B cell (primary cell): ENCODE data around the gene BICRAL. TPM values are rescaled to one million over a fixed set of nuclear protein-coding genes. Genes with fewer than 3 reads are reported as not detected.
A peak's percentile ranks its signal among the peaks of the same experiment; 100 is the strongest.

ENCODE experiments used
- ATAC-seq: fragments of 200-7000 bp; cut with Tn5 transposase; one replicate; pipeline ENCODE4 v1.10.0; 2021; ENCODE audit warnings: low read depth, mild to moderate bottlenecking, moderate number of reproducible peaks, moderate library complexity
- CTCF ChIA-PET: fragments of 350-600 bp; sonication (Branson Sonifier 250); formaldehyde crosslinking; loops from one replicate; lab custom pipeline; 2021; ENCODE audit warnings: antibody characterized with exemption, inconsistent platforms; lab: Charles Lee
- POLR2A ChIA-PET: fragments of 350-600 bp; sonication (Branson Sonifier 250); formaldehyde crosslinking; loops from one replicate; lab custom pipeline; 2021; ENCODE audit warnings: antibody characterized with exemption; lab: Charles Lee
- DNase-seq: peaks from one replicate; pipeline ENCODE4 v3.0.0; 2013
- H2AFZ ChIP-seq: 2 replicates; pipeline ENCODE4 v1.6.1; 2012; ENCODE audit warnings: mild to moderate bottlenecking, low read depth, low read length; ENCODE audit not compliant: insufficient read depth, poor library complexity, severe bottlenecking
- H3K27ac ChIP-seq, 2 donors: 1 replicate in 1 of 2; 2 replicates in 1 of 2; pipeline ENCODE4 v1.5.1; 2012 to 2013; ENCODE audit warnings: low read length in 2 of 2, mild to moderate bottlenecking in 2 of 2, moderate library complexity in 1 of 2
- H3K27me3 ChIP-seq, 4 experiments: fragments of 200-600 bp in 1 of 4; sonication (generic) in 1 of 4; replicated peaks in 1 of 4; 1 replicate in 2 of 4; 2 replicates in 2 of 4; pipeline versions ENCODE4 v1.6.1 to v1.7.0; 2013 to 2016; ENCODE audit warnings: low read length in 3 of 4, mild to moderate bottlenecking in 2 of 4, mixed read lengths in 1 of 4, moderate library complexity in 1 of 4; ENCODE audit not compliant: insufficient read depth in 4 of 4, control insufficient read depth in 3 of 4; ENCODE audit errors: control extremely low read depth in 1 of 4
- H3K36me3 ChIP-seq, 2 experiments: replicated peaks in 1 of 2; 1 replicate in 1 of 2; 2 replicates in 1 of 2; pipeline versions ENCODE4 v1.6.1 to v1.7.1; 2013; ENCODE audit warnings: low read length in 1 of 2; ENCODE audit not compliant: insufficient read depth in 2 of 2, control insufficient read depth in 1 of 2; ENCODE audit errors: control extremely low read depth in 1 of 2, extremely low read depth in 1 of 2
- H3K4me1 ChIP-seq, 2 donors: fragments of 200-600 bp in 1 of 2; sonication (generic) in 1 of 2; 1 replicate in 1 of 2; 2 replicates in 1 of 2; pipeline versions ENCODE4 v1.5.1 to v1.6.1; 2013 to 2017; ENCODE audit warnings: low read length in 2 of 2; ENCODE audit not compliant: control insufficient read depth in 2 of 2, insufficient read depth in 2 of 2
- H3K4me2 ChIP-seq: replicated peaks from 2 replicates; pipeline ENCODE3; 2012; ENCODE audit warnings: mild to moderate bottlenecking, low read depth, low read length; ENCODE audit not compliant: poor library complexity, severe bottlenecking
- H3K4me3 ChIP-seq, 5 experiments: fragments of 200-600 bp in 1 of 5; sonication (generic) in 1 of 5; 1 replicate in 3 of 5; 2 replicates in 2 of 5; pipeline versions ENCODE4 v1.5.1 to v1.7.0; 2011 to 2016; ENCODE audit warnings: low read length in 4 of 5, mild to moderate bottlenecking in 4 of 5, low read depth in 2 of 5, control low read depth in 1 of 5, moderate library complexity in 1 of 5; ENCODE audit not compliant: insufficient read depth in 1 of 5; ENCODE audit errors: control extremely low read depth in 1 of 5, extremely low read depth in 1 of 5
- H3K79me2 ChIP-seq: fragments of 200-600 bp; sonication (generic); one replicate; pipeline ENCODE4 v1.6.0; 2016; ENCODE audit warnings: low read length; ENCODE audit not compliant: control insufficient read depth, insufficient read depth
- H3K9ac ChIP-seq: fragments of 200-600 bp; sonication (generic); 2 replicates; pipeline ENCODE4 v1.6.1; 2017; ENCODE audit warnings: mild to moderate bottlenecking, low read length, moderate library complexity
- H3K9me3 ChIP-seq, 3 donors: one replicate each; pipeline versions ENCODE4 v1.6.1 to v1.7.1; 2013; ENCODE audit warnings: low read length in 2 of 3; ENCODE audit not compliant: control insufficient read depth in 2 of 3, insufficient read depth in 1 of 3; ENCODE audit errors: control extremely low read depth in 1 of 3
- H4K20me1 ChIP-seq: 2 replicates; pipeline ENCODE4 v1.6.0; 2012; ENCODE audit warnings: mild to moderate bottlenecking, low read length; ENCODE audit not compliant: insufficient read depth, control insufficient read depth, poor library complexity, severe bottlenecking
- H3K27ac Mint-ChIP-seq: one replicate; pipeline ENCODE4 v1.8.0; 2021; ENCODE audit warnings: mixed read lengths
- H3K27me3 Mint-ChIP-seq: one replicate; pipeline ENCODE4 v1.8.0; 2021; ENCODE audit warnings: mixed read lengths
- H3K4me1 Mint-ChIP-seq: one replicate; pipeline ENCODE4 v1.8.0; 2021; ENCODE audit warnings: mixed read lengths
- H3K4me3 Mint-ChIP-seq: one replicate; pipeline ENCODE4 v1.8.0; 2021; ENCODE audit warnings: mixed read lengths
- H3K9me3 Mint-ChIP-seq: one replicate; pipeline ENCODE4 v1.8.0; 2022; ENCODE audit warnings: mixed read lengths; ENCODE audit not compliant: insufficient read depth
- EZH2 ChIP-seq: IDR thresholded peaks from 2 replicates; pipeline ENCODE4 v1.6.1; 2012; ENCODE audit warnings: borderline replicate concordance, low read depth, mild to moderate bottlenecking, moderate library complexity, low read length; ENCODE audit not compliant: insufficient read depth, poor library complexity, severe bottlenecking
- WGBS: methylation state at CpG from one replicate; pipeline ENCODE4 v1.1.5; 2013; ENCODE audit warnings: missing lambda C conversion rate; ENCODE audit not compliant: insufficient coverage; 5-methylcytosine and 5-hydroxymethylcytosine counted together
- intact Hi-C: fragments of 100-400 bp; cut with micrococcal nuclease; formaldehyde crosslinking; loops from one replicate; pipeline ENCODE4 v1.10.0; 2022
- polyA plus RNA-seq: library from polyadenylated mRNA; depleted of rRNA; stranded (reverse); fragments of >200 nt; gene quantifications from 2 replicates; pipeline ENCODE4 v1.2.3, GENCODE V29; 2012
- total RNA-seq, 2 donors: library from RNA; stranded (reverse); fragments of 120-200 nt in 1 of 2; gene quantifications; 1 replicate in 1 of 2; 2 replicates in 1 of 2; pipeline versions ENCODE4 v1.2.3 to v1.2.4, GENCODE V29; 2013 to 2022
- TF ChIP-seq, protein P1 (sequence below): fragments of 200-600 bp; IDR thresholded peaks from one replicate; pipeline ENCODE4 v1.8.0; 2022; ENCODE audit warnings: antibody characterized with exemption, mild to moderate bottlenecking

BICRAL gene
- total and polyA plus RNA-seq, 2 donors (not counting 1 experiment from before 2014, with no cell fraction given), result 17.5 to 34.1 TPM

DNA sequence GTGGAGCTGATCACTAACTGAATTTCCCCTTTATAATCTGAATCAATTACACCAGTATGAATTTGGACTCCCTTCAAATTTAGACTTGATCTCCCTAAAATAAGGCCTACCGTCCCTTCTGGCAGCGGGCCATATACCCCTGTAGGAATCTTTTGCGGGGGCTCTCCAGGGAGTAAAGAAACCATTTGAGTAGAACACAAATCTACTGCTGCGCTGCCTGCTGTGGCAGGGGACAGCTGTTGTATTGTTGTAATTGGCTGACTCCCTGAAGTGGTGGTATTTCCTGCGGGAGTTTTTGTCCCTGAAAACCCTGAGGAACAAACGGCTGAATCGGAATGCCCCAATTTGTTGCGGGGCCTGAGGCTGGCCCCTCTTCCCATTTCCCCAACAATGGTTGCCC is 118.0 kb downstream of the BICRAL start:
- ATAC-seq, result no peak
- Histone ChIP-seq H3K27me3 (no peaks in the 10 kb centered on the region), H4K20me1 (no peaks in the 10 kb centered on the region), H3K27ac (no peak overlapping the region), H3K4me3 (no peak overlapping the region), H3K9ac (no peak overlapping the region), H3K79me2 (no peaks in the 10 kb centered on the region), H3K4me1 (peaks cover 5 to 8% of the 10 kb centered on the region in 2 donors), H2AFZ (no peak overlapping the region), H3K9me3 (no peaks in the 10 kb centered on the region), H3K4me2 (no peak overlapping the region), H3K36me3 (no peaks in the 10 kb centered on the region)
- Mint-ChIP-seq H3K4me1 (peaks cover 10% of the 10 kb centered on the region), H3K4me3 (no peak overlapping the region), H3K27me3 (no peaks in the 10 kb centered on the region), H3K27ac (no peak overlapping the region), H3K9me3 (no peaks in the 10 kb centered on the region)
- ChIA-PET CTCF (interaction anchor here (0.7 to 4.7 kb wide), 13 partner anchors 8 to 247 kb away, joined by 3 to 68 read pairs (median 5); partner anchors contain the start of gene RRP36), POLR2A (interaction anchor here (1.8 kb wide), 1 partner anchor 29 kb away, joined by 4 read pairs; the partner anchor contains the start of gene CNPY3)
- DNase-seq, result no peak
- 100% methylated on average over 5 of the region's 8 CpGs for WGBS
- intact Hi-C loops, result loop anchor here (1.0 to 5.0 kb wide), 6 partner anchors 10 to 607 kb away; partner anchors contain the start of genes GNMT and RPL7L1
- TF ChIP-seq, protein P1, sequence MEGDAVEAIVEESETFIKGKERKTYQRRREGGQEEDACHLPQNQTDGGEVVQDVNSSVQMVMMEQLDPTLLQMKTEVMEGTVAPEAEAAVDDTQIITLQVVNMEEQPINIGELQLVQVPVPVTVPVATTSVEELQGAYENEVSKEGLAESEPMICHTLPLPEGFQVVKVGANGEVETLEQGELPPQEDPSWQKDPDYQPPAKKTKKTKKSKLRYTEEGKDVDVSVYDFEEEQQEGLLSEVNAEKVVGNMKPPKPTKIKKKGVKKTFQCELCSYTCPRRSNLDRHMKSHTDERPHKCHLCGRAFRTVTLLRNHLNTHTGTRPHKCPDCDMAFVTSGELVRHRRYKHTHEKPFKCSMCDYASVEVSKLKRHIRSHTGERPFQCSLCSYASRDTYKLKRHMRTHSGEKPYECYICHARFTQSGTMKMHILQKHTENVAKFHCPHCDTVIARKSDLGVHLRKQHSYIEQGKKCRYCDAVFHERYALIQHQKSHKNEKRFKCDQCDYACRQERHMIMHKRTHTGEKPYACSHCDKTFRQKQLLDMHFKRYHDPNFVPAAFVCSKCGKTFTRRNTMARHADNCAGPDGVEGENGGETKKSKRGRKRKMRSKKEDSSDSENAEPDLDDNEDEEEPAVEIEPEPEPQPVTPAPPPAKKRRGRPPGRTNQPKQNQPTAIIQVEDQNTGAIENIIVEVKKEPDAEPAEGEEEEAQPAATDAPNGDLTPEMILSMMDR, result no peak
- TF ChIP-seq EZH2, result no peak

DNA sequence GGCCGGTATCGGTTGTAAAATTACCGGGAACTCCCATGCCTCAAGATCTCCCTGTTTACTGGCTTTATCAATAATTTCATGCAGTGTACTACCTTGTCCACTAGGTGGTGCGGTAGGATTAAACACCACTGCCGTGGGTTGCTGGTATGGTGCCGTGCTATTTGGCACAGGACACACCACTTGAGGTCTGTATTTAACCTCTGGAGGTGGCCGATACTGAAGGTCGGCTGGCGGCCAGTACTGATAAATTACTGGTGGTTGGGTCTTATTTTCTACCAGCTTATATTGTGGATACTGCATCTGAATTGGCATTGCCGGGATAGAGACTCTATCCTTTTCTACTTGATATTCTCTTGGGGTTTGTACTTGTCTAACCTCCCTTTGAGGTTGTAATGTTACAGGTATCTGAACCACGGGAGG is 119.7 kb downstream of the BICRAL start:
- no peaks in the 10 kb centered on the region for H3K27me3 ChIP-seq
- WGBS, result 0% methylated on average over 8 of the region's 11 CpGs
- ATAC-seq (peak; percentile 99), DNase-seq (peak; percentile 88)
- no peak overlapping the region for H3K27ac ChIP-seq
- no peak for TF ChIP-seq EZH2
- TF ChIP-seq, protein P1, result peak; percentile 93
- CTCF ChIA-PET, result interaction anchor here (0.6 to 4.7 kb wide), 19 partner anchors 11 to 428 kb away, joined by 3 to 68 read pairs (median 5); partner anchors contain the start of genes KLHDC3, MEA1, PEX6 and PPP2R5D
- peak overlapping the region; percentile 54 for H2AFZ ChIP-seq
- H3K9me3 ChIP-seq, result no peaks in the 10 kb centered on the region
- H3K27me3 Mint-ChIP-seq, result no peaks in the 10 kb centered on the region
- no peak overlapping the region for H3K27ac Mint-ChIP-seq
- H3K4me2 ChIP-seq, result no peak overlapping the region
- H3K4me3 ChIP-seq, result no peak overlapping the region
- no peaks in the 10 kb centered on the region for H3K9me3 Mint-ChIP-seq
- H3K4me3 Mint-ChIP-seq, result no peak overlapping the region
- H3K4me1 Mint-ChIP-seq, result peaks cover 10% of the 10 kb centered on the region
- peaks cover 5 to 8% of the 10 kb centered on the region in 2 donors for H3K4me1 ChIP-seq
- POLR2A ChIA-PET, result interaction anchor here (1.1 to 1.8 kb wide), 2 partner anchors 23 to 27 kb away, joined by 3 to 4 read pairs; partner anchors contain the start of gene CNPY3
- H4K20me1 ChIP-seq, result no peaks in the 10 kb centered on the region
- intact Hi-C loops, result loop anchor here (1.0 to 5.0 kb wide), 3 partner anchors 28 to 606 kb away; partner anchors contain the start of genes CNPY3 and GNMT
- H3K79me2 ChIP-seq, result no peaks in the 10 kb centered on the region
- no peaks in the 10 kb centered on the region for H3K36me3 ChIP-seq
- H3K9ac ChIP-seq, result no peak overlapping the region
